ENCODE measurements around the gene CNTN2. TPM values are rescaled to one million over a fixed set of nuclear protein-coding genes. Genes with fewer than 3 reads are reported as not detected.

The CNTN2 gene
- total and polyA plus RNA-seq, 2 of the 8 experiments (the other 6 are each of a cell fraction or from before 2014, with no cell fraction given), result 1.2 to 3.9 TPM

- TF ChIP-seq POLR2AphosphoS5 (IDR thresholded peaks at IDR 0.05; ENCODE audit: low read depth, low read length), result no peak
These were observed 84.6 kb downstream of the CNTN2 start (continued) for GRCh38 chr1:205127646-205128045.

Other genes with a start within 250 kb of the CNTN2 start
- gene NFASC, start 172.3 kb upstream of the CNTN2 start, total RNA-seq (2021; fragmentation: NEBNext Ultra II Directional; extraction: Animal tissue kit (Norgen Biotek cat#: 25700)), result 10.4 and 15.2 TPM in 2 replicates
- 5.0 and 6.9 TPM in 2 replicates for gene NFASC, start 172.3 kb upstream of the CNTN2 start, polyA plus RNA-seq (2011; rRNA removed)
- gene TMEM81, start 41.2 kb downstream of the CNTN2 start, total RNA-seq (2021; fragmentation: NEBNext Ultra II Directional; extraction: Animal tissue kit (Norgen Biotek cat#: 25700)), result 5.8 and 5.9 TPM in 2 replicates
- 1.3 and 2.1 TPM in 2 replicates for gene TMEM81, start 41.2 kb downstream of the CNTN2 start, polyA plus RNA-seq (2011; rRNA removed)
- 20.4 and 21.5 TPM in 2 replicates for gene RBBP5, start 78.8 kb downstream of the CNTN2 start, total RNA-seq (2021; fragmentation: NEBNext Ultra II Directional; extraction: Animal tissue kit (Norgen Biotek cat#: 25700))
- 6.7 and 7.6 TPM in 2 replicates for gene RBBP5, start 78.8 kb downstream of the CNTN2 start, polyA plus RNA-seq (2011; rRNA removed)
- 7.9 and 8.5 TPM in 2 replicates for gene DSTYK, start 168.5 kb downstream of the CNTN2 start, total RNA-seq (2021; fragmentation: NEBNext Ultra II Directional; extraction: Animal tissue kit (Norgen Biotek cat#: 25700))
- 2.4 and 2.7 TPM in 2 replicates for gene DSTYK, start 168.5 kb downstream of the CNTN2 start, polyA plus RNA-seq (2011; rRNA removed)
- gene TMCC2, start 184.7 kb downstream of the CNTN2 start, total RNA-seq (2021; fragmentation: NEBNext Ultra II Directional; extraction: Animal tissue kit (Norgen Biotek cat#: 25700)), result 6.7 and 7.2 TPM in 2 replicates
- 6.8 and 9.7 TPM in 2 replicates for gene TMCC2, start 184.7 kb downstream of the CNTN2 start, polyA plus RNA-seq (2011; rRNA removed)

Data from H1 (cell line).